ENCODE results near the gene MYL11.
A peak's percentile ranks its signal among the peaks of the same experiment; 100 is the strongest.
"Not testable (repeated sequence)": the region's sequence is repeated elsewhere in the genome, so short reads cannot be mapped to it uniquely, and the experiment has no call there.

The MYL11 gene

DNA sequence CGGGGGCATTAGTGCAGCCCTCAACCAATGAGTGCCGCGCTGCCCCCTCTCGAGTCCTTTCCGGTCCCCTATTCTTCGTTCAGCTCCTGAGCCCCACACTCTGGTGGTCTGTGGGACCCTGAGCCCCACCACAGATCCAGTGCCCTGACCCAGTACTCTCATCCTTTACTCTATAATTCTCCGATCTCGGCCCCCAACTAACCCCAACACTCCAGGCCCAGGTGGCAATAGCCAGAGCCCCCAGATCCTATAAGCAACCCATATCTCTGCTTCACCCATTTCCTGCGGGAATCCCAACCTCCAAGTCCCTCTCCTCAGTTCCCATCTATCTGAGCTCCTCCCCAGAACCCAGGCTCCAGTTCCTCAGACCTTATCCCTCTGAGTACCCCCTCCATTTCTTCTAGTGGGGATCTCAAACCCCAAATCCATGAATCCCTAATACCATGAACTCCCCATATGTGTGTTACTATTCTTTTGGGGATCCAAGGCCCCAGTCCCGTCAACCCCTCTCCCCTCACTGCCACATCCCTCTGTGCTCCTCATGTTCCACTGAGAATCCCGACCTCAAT is 3.3 kb upstream of the MYL11 start:
- DNase-seq: no peak

DNA sequence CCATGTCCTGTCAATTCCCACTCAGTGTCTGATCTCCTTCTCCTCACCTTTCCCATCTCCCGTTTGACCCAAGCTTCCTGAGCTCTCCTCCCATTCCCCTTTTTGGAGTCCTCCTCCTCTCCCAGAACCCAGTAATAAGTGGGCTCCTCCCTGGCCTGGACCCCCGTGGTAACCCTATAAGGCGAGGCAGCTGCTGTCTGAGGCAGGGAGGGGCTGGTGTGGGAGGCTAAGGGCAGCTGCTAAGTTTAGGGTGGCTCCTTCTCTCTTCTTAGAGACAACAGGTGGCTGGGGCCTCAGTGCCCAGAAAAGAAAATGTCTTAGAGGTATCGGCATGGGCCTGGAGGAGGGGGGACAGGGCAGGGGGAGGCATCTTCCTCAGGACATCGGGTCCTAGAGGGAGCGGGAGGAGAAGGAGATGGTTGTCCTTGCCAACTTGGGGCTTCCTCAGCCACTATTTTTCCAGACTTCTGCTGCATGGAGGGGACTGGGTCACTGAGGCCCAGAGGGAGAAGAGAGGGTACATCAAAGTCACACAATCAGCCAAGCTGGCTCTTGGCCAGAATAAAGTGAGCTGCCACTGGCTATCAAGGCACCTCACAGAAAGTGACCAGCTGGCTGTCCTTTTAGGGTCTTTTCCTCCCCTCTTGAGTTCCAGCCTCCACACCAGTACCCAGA is 2.4 kb upstream of the MYL11 start:
- no peak for DNase-seq

DNA sequence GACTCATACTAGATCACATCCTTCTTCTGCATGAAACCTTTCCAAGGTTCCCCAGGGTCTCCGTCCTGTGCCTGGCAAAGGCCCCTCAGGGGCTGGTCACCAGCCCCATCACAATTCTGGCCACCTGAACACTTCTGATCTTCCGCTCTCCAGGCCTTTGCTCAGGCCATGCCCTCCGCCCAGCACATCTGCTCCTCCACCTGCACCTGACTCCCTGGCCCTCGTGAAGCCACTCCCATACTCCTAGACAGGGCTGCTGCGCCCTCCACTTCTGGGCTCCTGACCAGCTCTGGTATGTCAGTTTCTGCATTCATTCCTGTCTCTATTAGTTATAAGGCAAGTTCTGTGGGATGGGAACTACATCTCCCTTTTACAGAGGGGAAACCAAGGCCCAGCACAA is 1.9 kb upstream of the MYL11 start:
- no peak for DNase-seq

DNA sequence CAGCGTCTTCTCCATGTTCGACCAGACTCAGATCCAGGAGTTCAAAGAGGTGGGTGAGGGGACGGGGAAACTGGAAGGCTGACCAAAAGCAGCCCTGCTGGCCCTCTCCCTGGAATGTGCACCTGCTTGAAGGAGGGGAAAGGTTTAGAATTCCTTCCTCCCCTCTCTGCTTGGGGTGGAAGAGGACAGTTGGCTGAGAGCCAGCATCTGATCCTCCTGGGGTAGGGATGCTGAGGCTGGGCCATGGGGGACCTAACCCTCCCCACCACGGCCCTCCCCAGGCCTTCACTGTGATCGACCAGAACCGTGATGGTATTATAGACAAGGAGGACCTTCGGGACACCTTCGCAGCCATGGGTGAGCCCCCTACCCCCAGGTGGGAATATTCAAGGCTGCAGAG is 1.3 kb downstream of the MYL11 start:
- DNase-seq: no peak

DNA sequence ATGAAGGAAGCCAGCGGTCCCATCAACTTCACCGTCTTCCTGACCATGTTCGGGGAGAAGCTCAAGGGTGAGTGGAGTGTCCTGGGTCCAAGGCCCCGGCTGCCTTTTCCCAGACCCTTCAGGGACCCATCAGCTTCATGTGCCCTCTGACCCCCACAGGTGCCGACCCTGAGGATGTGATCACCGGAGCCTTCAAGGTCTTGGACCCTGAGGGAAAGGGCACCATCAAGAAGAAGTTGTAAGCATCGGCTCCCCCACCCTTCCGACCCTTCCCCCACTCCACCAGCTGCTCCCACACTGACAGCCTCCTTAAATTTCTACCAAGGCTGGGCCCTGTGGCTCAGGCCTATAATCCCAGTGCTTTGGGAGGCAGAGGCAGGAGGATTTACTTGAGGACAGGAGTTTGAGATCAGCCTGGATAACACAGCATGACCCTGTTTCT is 1.9 kb downstream of the MYL11 start:
- no peak for DNase-seq

DNA sequence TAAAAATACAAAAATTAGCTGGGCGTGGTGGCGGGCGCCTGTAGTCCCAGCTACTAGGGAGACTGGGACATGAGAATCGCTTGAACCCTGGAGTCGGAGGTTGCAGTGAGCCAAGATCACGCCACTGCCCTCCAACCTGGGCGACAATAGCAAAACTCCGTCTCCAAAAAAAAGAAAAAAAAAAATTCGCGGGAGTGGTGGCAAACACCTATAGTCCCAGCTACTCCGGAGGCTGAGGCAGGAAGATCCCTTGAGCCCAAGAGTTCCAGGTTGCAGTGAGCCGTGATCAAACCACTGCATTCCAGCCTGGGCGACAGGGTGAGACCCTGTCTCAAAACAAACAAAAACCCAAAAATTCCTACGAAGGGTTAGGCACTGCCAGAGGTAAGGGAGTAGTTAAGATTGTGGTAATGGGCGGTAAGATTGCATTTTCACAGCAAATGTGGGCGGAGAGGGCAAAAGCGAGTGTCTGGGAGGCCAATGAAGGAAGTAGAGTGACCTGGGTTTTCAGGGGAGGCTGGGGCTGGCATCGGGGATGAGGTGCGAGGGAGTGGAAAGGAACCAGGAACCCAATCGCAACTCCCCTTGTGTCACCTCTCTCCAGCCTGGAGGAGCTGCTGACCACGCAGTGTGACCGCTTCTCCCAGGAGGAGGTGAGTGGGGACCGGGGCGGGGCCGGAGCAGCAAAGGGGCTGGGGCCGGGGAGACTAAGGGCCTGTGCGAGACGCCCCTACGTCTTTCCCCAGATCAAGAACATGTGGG is 2.6 kb downstream of the MYL11 start:
- DNase-seq: no peak

DNA sequence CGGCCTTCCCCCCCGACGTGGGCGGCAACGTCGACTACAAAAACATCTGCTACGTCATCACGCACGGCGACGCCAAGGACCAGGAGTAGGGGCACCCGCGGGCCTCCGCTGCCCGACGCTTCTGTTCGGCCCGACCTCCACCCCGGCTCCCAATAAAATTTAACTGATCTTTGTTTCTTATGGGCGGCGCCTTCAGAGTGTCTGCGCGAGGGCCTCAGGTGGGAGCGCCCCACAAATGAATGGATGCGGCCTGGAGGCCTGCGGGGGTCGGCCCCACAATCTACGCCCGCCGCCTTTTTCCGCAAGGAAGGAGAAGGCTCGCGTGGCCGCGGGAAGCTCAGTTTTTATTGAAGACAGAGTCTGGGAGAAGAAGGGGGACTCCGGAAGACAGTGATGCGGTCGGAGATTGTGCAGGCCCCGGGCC is 3.2 kb downstream of the MYL11 start:
- DNase-seq: peak; percentile 91 to 93

DNA sequence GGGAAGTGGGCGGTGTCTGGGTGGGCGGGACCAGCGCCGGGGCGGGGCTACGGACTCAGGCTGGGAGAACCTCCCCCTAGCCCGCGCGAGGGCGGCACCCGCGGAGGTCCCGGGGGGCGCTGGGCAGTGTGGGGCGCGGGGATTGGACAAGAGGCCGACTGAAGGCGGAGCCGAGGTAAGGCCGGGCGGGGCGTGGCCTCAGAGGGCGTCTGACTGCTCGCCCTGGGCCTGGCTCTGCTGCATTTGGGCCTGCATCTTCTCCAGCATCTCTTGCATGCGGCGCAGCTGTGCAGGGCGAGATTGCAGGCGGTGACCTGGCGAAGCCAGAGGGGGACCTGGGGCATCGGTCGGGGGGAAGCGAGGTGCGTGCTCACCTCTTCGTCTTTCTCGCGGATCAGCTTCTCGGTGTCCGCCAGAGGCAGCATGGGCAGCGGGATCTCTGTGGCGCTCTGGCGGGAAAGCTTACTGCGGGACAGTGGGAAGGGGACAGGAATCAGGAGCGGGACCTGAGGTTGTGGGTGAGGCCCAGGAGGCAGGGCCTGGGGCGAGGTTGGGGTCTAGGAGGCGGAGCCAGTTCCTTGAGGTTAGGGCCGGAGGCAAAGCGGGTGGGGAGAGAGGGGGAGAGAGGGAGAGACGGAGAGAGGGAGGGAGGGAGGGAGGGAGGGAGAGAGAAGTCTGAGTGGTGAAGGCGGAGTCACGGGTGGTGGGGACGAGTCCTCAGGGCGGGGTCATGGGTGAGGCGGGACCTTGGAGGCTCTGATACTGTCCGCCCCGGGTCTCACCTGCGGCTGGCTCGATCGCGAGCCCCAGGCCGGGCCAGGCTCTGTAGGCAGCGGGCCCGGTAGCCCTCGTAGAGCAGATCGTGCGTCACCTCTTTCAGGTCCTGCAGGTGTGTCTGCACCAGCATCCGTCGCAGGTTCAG is 3.9 kb downstream of the MYL11 start:
- DNase-seq: peak; percentile 96

DNA sequence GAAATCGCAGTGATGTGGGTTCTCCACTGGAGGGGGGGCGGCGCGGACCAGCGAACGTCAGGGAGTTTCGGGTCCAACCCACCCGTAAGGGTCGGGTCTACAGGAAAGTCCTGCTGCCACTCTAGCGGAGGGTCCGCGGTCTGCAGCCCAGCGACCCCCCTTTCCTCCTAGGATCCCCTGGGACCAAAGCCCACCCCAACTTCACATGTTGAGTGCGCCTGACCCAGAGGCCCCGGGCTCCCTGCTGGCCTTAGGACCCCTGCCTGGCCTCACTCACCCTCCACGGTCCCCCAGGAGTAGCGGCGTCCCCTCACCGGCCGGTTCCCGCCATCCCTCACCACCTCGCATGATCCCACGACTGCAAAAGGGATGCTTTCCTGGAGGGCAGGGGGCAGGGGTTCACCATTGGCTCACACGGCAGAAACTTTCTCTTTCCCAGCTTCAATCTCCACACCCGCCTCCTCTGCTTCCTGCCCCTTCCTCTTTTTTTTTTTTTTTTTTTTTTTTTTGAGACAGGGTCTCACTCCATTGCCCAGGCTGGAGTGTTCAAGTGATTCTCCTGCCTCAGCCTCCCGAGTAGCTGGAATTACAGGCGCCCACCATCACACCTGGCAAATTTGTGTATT is 4.7 kb downstream of the MYL11 start:
- no peak for DNase-seq

DNA sequence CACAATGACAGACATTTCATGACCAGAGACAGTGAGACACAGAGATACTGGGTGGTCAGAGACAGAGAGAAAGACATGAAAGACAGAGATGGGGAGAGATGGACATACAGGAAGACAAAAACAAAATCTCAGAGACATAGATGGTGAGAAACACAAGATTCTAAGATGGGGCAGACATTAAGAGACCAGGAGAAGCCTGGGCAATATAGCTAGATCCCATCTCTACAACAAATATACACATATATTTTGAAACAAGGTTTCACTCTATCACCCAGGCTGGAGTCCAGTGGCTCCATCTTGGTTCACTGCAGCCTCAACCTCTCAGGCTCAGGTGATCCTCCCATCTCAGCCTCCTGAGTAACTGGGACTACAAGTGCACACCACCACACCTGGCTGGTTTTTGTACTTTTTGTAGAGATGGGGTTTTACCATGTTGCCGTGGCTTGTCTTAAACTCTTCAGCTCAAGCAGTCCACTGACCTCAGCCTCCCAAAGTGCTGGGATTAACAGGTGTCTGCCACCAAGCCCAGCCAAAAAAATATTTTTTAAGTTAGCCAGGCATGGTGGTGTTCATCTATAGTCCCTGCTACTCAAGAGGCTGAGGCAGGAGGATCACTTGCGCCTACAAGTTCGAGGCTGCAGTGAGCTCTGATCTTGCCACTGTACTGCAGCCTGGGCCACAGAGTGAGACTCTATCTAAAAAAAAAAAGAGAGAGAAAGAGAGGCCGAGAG is 5.6 kb downstream of the MYL11 start:
- DNase-seq: no peak

DNA sequence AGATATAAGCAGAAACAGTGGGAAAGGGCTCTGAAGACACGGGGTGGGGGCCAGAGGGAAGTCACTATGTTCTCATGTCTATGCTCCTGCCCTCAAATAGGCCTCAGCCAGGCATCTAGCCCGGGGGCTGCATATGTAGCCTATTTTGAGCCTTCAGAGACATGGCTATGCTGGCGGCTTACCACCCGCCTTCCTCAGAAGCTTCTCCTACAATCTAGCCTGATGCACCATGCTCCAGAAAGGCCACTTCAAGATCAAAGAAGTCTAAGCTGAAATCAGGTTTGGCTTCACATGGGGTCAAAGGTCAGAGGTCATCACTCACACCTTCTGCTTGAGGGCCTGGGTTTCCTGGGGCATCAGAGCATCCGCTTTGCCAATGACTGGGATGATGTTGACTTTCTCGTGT is 6.2 kb downstream of the MYL11 start:
- no peak for DNase-seq

DNA sequence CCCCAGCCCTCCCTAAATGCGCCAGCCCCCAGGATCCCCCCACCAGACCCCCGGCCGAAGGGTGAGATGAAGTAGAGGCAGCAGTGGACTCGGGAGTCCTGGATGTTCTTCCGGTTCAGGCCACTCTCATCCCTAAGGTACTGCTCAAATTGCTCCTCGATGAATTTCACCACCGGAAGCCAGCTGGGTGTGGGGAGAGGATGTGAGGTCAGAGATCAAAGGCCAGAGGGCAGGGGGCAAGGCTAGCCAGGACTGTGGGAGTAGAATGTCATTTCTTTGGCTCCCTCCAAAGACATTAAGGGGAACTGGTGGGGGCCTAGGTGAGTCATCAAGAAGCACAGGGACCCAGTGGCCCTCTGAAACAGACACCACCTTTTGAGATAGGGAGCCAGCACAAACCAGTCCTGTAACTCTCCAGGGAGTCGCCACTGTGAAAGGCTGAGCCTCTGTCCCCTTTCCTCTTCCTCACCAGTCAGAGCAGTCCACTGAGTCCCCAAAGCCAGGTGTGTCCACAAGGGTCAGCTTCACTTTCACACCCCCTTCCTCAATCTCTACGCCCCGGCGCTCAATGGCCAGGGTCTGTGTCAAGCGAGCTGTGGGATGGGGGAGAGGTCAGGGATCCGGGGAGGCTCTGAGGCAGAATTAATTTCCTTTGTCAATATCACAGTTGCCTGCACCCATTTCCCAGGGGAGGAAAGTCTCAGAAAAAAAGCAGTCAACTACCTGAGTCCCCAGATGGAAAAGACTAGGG is 6.9 kb downstream of the MYL11 start:
- no peak for DNase-seq

DNA sequence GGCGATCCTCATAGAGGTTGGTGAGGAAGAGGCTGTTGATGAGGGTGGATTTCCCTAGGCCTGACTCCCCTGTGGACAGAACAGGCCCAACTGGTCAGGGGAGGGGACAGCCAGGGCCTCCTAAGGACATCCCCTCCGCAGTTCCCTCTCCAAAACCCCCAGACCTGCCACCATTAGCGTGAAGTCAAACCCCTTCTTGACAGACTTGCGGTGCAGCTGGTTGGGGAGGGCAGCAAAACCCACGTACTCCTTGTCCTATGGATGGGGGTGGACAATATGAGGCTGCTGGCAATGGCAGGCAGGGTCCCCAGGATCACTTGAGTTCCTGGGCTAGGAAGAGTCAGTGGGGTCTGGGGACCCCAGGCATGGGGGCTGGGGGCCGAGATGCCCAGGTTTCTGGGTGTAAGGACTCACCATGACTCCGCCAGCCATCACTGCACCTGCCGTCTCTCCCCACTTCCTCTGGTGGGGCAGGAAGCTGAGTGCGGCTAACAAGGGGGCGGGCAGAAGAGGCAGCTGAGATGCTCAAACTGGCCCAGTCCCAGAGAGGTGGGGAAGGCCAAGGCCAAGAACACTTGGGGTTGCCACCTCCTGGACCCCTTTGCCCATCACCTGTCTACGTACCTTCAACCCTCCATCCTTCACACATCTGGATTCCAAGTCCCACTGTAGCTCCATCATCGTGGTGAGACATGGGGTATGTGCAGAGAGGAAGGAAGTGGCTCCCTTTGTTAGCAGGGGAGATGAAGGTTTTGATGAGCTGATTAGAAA is 7.7 kb downstream of the MYL11 start, which contains the start of gene SEPTIN1:
Gene SEPTIN1, minus strand, starts transcription at position 451 of the 771 bp plus-strand sequence. Its CDS starts 19 bp downstream, at position 432.
- peak in 1 of 2 experiments; percentile 19 for DNase-seq

DNA sequence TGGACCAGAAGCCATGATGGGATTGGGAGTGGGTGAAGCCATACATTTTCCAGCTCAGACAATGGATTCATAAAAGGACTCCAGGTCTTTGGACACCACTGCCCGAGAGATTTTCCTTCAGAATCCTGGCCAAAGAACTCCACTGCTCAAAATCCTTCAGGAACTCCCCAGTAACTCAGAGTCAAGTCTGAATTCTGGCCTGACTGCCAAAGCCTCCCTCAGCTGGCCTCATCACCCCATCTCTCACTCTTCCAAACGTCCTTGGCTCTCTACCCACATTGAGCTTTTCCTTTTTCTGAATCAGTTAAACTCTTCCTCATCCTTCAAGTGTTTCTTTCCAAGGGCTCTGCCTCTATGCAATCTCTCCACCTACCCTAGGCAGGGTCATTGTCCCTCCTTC is 8.9 kb downstream of the MYL11 start:
- DNase-seq: no peak

DNA sequence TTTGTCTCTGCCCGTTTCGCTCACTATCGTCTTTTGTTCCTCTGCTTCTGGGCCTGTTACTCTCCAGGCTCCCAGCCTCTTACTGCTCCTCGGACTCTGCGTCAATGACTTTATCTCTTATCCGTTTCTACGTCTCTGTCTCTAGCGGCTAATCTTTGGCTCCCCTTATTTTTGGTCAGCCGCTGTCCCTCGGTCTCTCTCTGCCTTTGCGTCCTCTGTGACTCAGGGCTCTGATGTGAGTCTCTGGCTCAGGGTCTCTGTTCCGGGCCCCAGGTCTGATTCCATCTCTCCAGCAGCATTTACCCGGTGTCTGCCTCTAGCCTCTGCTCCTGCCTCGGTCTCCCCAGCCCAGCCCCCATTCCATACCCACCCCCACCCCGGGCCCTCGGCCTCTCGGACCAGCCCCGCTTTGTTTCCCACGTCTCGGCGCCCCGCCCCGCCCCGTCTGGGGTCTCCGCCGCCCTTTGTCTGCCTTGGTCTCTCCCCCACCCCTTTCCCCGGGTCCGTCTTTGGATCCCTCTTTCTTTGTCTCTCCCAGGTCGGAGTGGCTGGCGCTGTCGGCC is 20.1 kb downstream of the MYL11 start:
- peak in 1 of 2 experiments; percentile 75 for DNase-seq

DNA sequence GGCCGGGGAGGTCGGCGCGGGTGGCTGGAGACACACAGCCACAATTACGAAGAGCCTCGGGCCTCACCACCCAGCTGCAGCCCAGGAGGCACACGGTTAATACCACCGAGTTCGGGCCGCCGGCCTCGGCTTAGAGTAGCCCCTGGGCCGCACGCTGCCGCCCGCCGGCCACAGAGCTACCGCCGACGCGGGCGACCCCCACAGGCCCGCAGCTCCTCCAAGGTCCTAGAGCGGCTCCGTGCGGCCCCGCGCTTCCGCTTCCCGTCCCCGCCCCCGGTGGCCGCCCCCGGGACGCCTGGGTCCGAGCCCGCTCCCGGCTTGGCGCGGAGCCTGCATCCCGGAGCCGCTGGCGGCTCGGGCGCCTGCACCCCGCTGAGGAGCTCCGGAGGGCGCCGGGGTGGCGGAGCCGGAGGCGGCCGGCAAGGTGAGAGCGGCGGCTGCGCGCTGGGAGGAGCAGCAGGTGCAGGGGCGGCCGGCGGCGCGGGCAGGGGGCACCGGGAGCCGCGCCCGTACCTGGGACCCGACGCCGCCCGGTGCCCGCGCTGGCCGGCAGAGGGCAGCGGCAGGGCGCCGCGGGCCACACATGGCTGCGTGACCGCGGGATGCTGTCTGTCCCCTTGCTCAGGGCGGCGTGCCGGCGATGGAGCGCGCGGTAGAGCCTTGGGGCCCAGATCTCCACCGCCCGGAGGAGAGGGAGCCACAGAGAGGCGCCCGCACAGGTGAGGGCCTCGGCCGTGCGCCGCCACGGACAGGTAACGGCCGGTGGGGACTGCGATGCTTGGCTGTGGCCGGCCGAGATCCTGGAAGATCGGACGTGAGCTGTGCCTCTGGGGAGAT is 20.8 kb downstream of the MYL11 start, which contains the start of gene ZNF48:
Gene ZNF48, plus strand, starts transcription at position 266 of the 837 bp plus-strand sequence. Its CDS starts 375 bp downstream, at position 641.
- DNase-seq: peak; percentile 94 to 96

DNA sequence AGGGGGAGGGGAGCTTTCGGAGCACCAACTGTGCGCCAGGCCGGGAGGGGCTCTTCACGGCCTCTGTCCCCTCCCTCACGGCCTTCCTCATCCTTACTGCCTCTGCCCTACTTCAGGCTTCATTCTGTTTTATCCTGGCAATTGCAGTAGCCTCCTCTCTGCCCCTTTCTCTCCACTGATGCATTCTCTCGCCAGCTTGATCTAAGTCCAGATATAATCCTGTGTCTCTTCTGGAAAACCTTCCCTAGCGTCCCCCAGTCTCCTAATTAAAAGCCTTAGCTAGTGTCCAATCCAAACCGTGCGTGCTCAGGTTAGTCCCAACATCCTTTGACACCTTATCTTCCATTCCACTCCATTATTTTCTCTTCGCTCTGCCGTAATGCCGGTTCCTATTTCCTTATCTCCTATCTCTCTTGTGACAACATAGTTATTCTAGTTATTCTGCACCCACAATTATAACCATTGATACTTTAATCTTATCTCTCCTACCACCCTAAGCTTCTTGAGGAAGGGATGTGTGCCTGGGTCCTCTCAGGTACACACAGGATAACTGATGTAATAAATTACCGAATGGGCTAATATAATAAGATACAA is 21.5 kb downstream of the MYL11 start:
- no peak for DNase-seq

DNA sequence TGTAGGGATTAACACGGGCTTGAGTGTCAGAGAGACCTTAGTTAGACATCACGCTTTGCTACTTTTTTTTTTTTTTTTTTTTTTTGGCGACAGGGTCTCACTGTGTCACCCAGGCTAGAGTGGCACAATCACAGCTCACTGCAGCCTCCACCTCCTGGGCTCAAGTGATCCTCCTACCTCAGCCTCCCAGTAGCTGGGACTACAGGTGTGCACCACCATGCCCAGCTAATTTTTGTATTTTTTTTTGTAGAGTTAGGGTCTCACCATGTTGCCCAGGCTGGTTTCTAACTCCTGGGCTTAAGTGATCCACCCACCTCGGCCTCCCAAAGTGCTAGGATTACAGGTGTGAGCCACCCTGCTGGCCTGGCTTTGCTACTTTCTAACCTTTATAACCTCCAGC is 22.0 kb downstream of the MYL11 start:
- not testable (repeated sequence) for DNase-seq

Data from SHP77 (cell line).